NT2/D1 (cell line): ENCODE results near the gene ARFGAP2.

Source experiments
- SUZ12 ChIP-seq: IDR thresholded peaks from 2 replicates; pipeline ENCODE4 v1.6.1; 2011; ENCODE audit not compliant: insufficient read length, insufficient read depth; ENCODE audit errors: extremely low read depth
- YY1 ChIP-seq: IDR thresholded peaks from 2 replicates; pipeline ENCODE4 v1.6.1; 2011; ENCODE audit not compliant: insufficient read length, insufficient read depth
- ZNF274 ChIP-seq: IDR thresholded peaks from 2 replicates; pipeline ENCODE4 v1.6.1; 2011; ENCODE audit warnings: mild to moderate bottlenecking, low read depth, low read length

DNA sequence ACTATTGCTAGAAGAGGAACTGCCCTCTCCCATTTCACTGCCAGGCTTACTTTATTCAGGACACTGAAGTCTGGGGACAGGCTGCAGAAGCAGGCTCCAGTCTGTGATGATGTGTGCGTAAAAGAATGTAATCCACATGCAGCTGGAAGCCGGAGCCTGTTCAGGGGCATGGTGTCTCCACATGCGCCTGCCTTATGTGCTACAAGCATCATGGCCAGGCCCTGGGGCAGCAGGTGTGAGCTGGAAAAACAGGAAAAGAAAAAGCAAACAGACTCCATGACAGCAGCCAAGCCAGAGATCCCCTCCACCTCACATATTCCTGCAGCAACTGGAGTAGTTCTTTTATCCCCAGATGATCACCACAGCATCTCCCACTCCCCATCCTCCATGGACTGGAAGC, 33.4 kb downstream of the ARFGAP2 start:
- no peak for TF ChIP-seq YY1
- TF ChIP-seq SUZ12: no peak
- TF ChIP-seq ZNF274: no peak
